GM12878 (cell line): ENCODE data around the gene PKP4. TPM values are rescaled to one million over a fixed set of nuclear protein-coding genes. Genes with fewer than 3 reads are reported as not detected.

Experiments used
- ATAC-seq: fragments of 200-7000 bp; cut with Tn5 transposase; 3 replicates; pipeline ENCODE4 v1.9.1; 2020; ENCODE audit warnings: mild to moderate bottlenecking, moderate library complexity
- BruUV-seq: library from RNA; stranded (reverse); fragments of 400-500 nt; replicated peaks from 2 replicates; lab custom pipeline; 2021; lab: Mats Ljungman, UMichigan
- CTCF ChIA-PET: fragments of 300-600 bp; sonication (Branson Sonifier 250); formaldehyde crosslinking; extraction: SDS; loops from one replicate; lab custom pipeline; 2021; ENCODE audit warnings: inconsistent platforms; lab: Yijun Ruan, JAX
- POLR2A ChIA-PET: fragments of 350-600 bp; formaldehyde crosslinking; extraction: SDS; loops from one replicate; lab custom pipeline; 2021; ENCODE audit warnings: inconsistent platforms; lab: Charles Lee
- RAD21 ChIA-PET: fragments of 300-600 bp; sonication (Branson Sonifier 250); formaldehyde crosslinking; loops from one replicate; lab custom pipeline; 2023; ENCODE audit warnings: antibody characterized with exemption; ENCODE audit not compliant: unreplicated experiment; lab: Charles Lee
- SMC1A ChIA-PET: fragments of 300-600 bp; sonication (Branson Sonifier 250); formaldehyde crosslinking; loops from one replicate; lab custom pipeline; 2023; ENCODE audit not compliant: unreplicated experiment, uncharacterized antibody; lab: Charles Lee
- DNase-seq: peaks from one replicate; pipeline ENCODE4 v3.0.0-alpha.2; 2011; ENCODE audit warnings: low read depth, low spot score
- FAIRE-seq: peaks from 3 replicates; lab custom pipeline; 2011; peaks lifted over from hg19 to GRCh38; lab: Jason Lieb, UNC
- H2AFZ ChIP-seq: 2 replicates; pipeline ENCODE4 v1.6.0; 2011; ENCODE audit warnings: low read depth, low read length, control low read depth; ENCODE audit not compliant: control insufficient read depth
- H3K27ac ChIP-seq: 2 replicates; pipeline ENCODE4 v1.5.1; 2011; ENCODE audit warnings: control low read depth; ENCODE audit not compliant: control insufficient read depth, insufficient read depth
- H3K27me3 ChIP-seq, 2 experiments: replicated peaks in 1 of 2; 2 replicates each; pipeline versions ENCODE4 v1.6.0 to v1.6.1; 2011; ENCODE audit warnings: low read length in 1 of 2; ENCODE audit not compliant: control insufficient read depth in 2 of 2, insufficient read depth in 2 of 2
- H3K36me3 ChIP-seq, 2 experiments: 2 replicates each; pipeline ENCODE4 v1.5.1; 2011; ENCODE audit warnings: low read length in 1 of 2; ENCODE audit not compliant: control insufficient read depth in 2 of 2, insufficient read depth in 2 of 2
- H3K4me1 ChIP-seq: 2 replicates; pipeline ENCODE4 v1.6.1; 2011; ENCODE audit warnings: mild to moderate bottlenecking, low read length, moderate library complexity, mixed read lengths; ENCODE audit not compliant: control insufficient read depth, insufficient read depth
- H3K4me2 ChIP-seq: 2 replicates; pipeline ENCODE4 v1.6.0; 2011; ENCODE audit warnings: control low read depth; ENCODE audit not compliant: control insufficient read depth, insufficient read depth
- H3K4me3 ChIP-seq: fragments of 200-600 bp; sonication (generic); 2 replicates; pipeline ENCODE4 v1.5.1; 2016
- H3K79me2 ChIP-seq: 2 replicates; pipeline ENCODE4 v1.6.0; 2011; ENCODE audit warnings: low read length; ENCODE audit not compliant: control insufficient read depth, insufficient read depth
- H3K9ac ChIP-seq: 2 replicates; pipeline ENCODE4 v1.8.0; 2011; ENCODE audit warnings: low read length, control low read depth, mixed read lengths; ENCODE audit not compliant: control insufficient read depth, insufficient read depth
- H3K9me3 ChIP-seq: replicated peaks from 3 replicates; pipeline ENCODE4 v1.5.1; 2011; ENCODE audit warnings: mild to moderate bottlenecking, low read length; ENCODE audit not compliant: control insufficient read depth, insufficient read depth
- H4K20me1 ChIP-seq: 2 replicates; pipeline ENCODE4 v1.6.0; 2011; ENCODE audit not compliant: control insufficient read depth, insufficient read depth
- ATF3 ChIP-seq: IDR thresholded peaks from 2 replicates; pipeline ENCODE4 v1.6.1; 2011; ENCODE audit warnings: low read depth, mild to moderate bottlenecking, low read length, moderate library complexity, borderline replicate concordance; ENCODE audit errors: extremely low read depth
- BHLHE40 ChIP-seq, 2 experiments: fragments of 450-650 bp in 1 of 2; IDR thresholded peaks; 2 replicates each; pipeline ENCODE4 v1.6.1; 2011 to 2017; ENCODE audit warnings: low read depth in 2 of 2, borderline replicate concordance in 1 of 2, improper control_type of control experiment in 1 of 2, low read length in 1 of 2, mild to moderate bottlenecking in 1 of 2
- CHD2 ChIP-seq: IDR thresholded peaks from 2 replicates; pipeline ENCODE4 v1.6.1; 2011; ENCODE audit warnings: low read depth, low read length, improper control_type of control experiment, borderline replicate concordance
- HDAC2 ChIP-seq: fragments of 200-600 bp; sonication (generic); IDR thresholded peaks from 2 replicates; pipeline ENCODE4 v1.6.1; 2017
- IKZF2 ChIP-seq, 2 experiments: fragments of 450-650 bp; IDR thresholded peaks; 2 replicates each; pipeline ENCODE4 v1.6.1; 2017; ENCODE audit warnings: mild to moderate bottlenecking in 2 of 2, moderate library complexity in 2 of 2
- IRF3 ChIP-seq: fragments of 450-650 bp; IDR thresholded peaks from 2 replicates; pipeline ENCODE4 v1.6.1; 2014; ENCODE audit warnings: mild to moderate bottlenecking
- KAT2A ChIP-seq: conservative IDR thresholded peaks from 2 replicates; pipeline ENCODE4 v1.6.1; 2011; ENCODE audit warnings: low read depth, low read length; ENCODE audit not compliant: control insufficient read depth
- MAX ChIP-seq: IDR thresholded peaks from 2 replicates; pipeline ENCODE4 v1.6.1; 2012; ENCODE audit warnings: low read depth, low read length, improper control_type of control experiment
- NKRF ChIP-seq: fragments of 450-650 bp; conservative IDR thresholded peaks from 2 replicates; pipeline ENCODE4 v1.6.1; 2017; ENCODE audit warnings: mild to moderate bottlenecking, moderate library complexity
- NR2F1 ChIP-seq: fragments of 450-650 bp; conservative IDR thresholded peaks from 2 replicates; pipeline ENCODE4 v1.6.1; 2017; ENCODE audit warnings: mild to moderate bottlenecking
- POLR2A ChIP-seq: IDR thresholded peaks from 2 replicates; pipeline ENCODE4 v1.6.1; 2011; ENCODE audit warnings: low read depth, mild to moderate bottlenecking, low read length
- RAD51 ChIP-seq: fragments of 450-650 bp; IDR thresholded peaks from 2 replicates; pipeline ENCODE4 v1.6.1; 2016; ENCODE audit warnings: moderate library complexity, mild to moderate bottlenecking, inconsistent platforms
- RUNX3 ChIP-seq: IDR thresholded peaks from 2 replicates; pipeline ENCODE4 v1.6.1; 2012; ENCODE audit warnings: low read length, inconsistent platforms
- SP1 ChIP-seq: IDR thresholded peaks from one replicate; pipeline ENCODE4 v1.6.1; 2011; ENCODE audit warnings: low read depth, low read length
- TCF12 ChIP-seq: IDR thresholded peaks from 2 replicates; pipeline ENCODE4 v1.6.1; 2011; ENCODE audit warnings: low read depth, mild to moderate bottlenecking, low read length
- ZSCAN29 ChIP-seq: fragments of 450-650 bp; IDR thresholded peaks from 2 replicates; pipeline ENCODE4 v1.6.1; 2017; ENCODE audit warnings: mild to moderate bottlenecking, moderate library complexity
- WGBS: methylation state at CpG from one replicate; pipeline ENCODE4 v1.1.6; 2016; ENCODE audit warnings: low lambda C conversion rate; ENCODE audit not compliant: insufficient replicate concordance, insufficient coverage; ENCODE audit errors: missing lambda C conversion rate; 5-methylcytosine and 5-hydroxymethylcytosine counted together
- in situ Hi-C: fragments of 300-500 bp; cut with MboI; formaldehyde crosslinking; loops from 9 replicates; pipeline ENCODE4 v1.14.3; 2018; ENCODE audit warnings: mixed read lengths
- intact Hi-C: fragments of 100-400 bp; cut with micrococcal nuclease; formaldehyde crosslinking; loops from one replicate; pipeline ENCODE4 v1.14.2; 2022; ENCODE audit not compliant: unreplicated experiment
- polyA plus RNA-seq, 11 experiments: library from polyadenylated mRNA; depleted of rRNA in 4 of 11; unstranded in 6 of 11; stranded (reverse) in 5 of 11; fragments of >200 nt; fragmentation: Nextera tagmentation in 4 of 11; fragmentation: Illumina TruSeq in 1 of 11; extraction: Ambion mirVana in 4 of 11; extraction: Trizol in 1 of 11; gene quantifications; 1 replicate in 1 of 11; 2 replicates in 10 of 11; pipeline versions ENCODE4 v1.2.1 to v1.2.3, GENCODE V29; 2011 to 2016; ENCODE audit warnings: inconsistent platforms in 2 of 11, missing spikeins in 2 of 11, low read depth in 1 of 11
- total RNA-seq, 4 experiments: library from RNA; depleted of rRNA in 3 of 4; stranded (reverse); fragments of >200 nt in 3 of 4; fragmentation: Illumina TruSeq in 1 of 4; extraction: Trizol in 1 of 4; gene quantifications; 2 replicates each; pipeline versions ENCODE4 v1.2.1 to v1.2.3, GENCODE V29; 2013 to 2021

PKP4 gene
- total and polyA plus RNA-seq, 10 of the 15 experiments (the other 5 are each of a cell fraction or from before 2014, with no cell fraction given), result 4.8 to 35.8 (median 17.7) TPM

GRCh38 chr2:158600155-158600802, 143.5 kb downstream of the PKP4 start (continued):
- TF ChIP-seq ATF3 (no peak), RUNX3 (no peak), CHD2 (no peak), MAX (no peak), SP1 (no peak), RAD51 (no peak)

GRCh38 chr2:158602027-158602426, 145.3 kb downstream of the PKP4 start:
- ChIA-PET SMC1A (no interaction called here), CTCF (no interaction called here), POLR2A (no interaction called here), RAD21 (no interaction called here)
- no peaks in the 10 kb centered on the region for H3K4me1 ChIP-seq
- H3K79me2 ChIP-seq, result no peaks in the 10 kb centered on the region
- DNase-seq (no peak), FAIRE-seq (no peak), ATAC-seq (no peak)
- no peak overlapping the region for H3K9ac ChIP-seq
- no peak overlapping the region for H3K4me3 ChIP-seq
- H3K4me2 ChIP-seq, result no peak overlapping the region
- 76% methylated on average over 2 of the region's 2 CpGs for WGBS
- no peaks in the 10 kb centered on the region for H4K20me1 ChIP-seq
- no peak overlapping the region for H3K27ac ChIP-seq
- no peaks in the 10 kb centered on the region for H3K36me3 ChIP-seq
- H2AFZ ChIP-seq, result no peak overlapping the region
- intact Hi-C loops, result no loop called here
- in situ Hi-C loops, result no loop called here
- no peak for TF ChIP-seq TCF12
- TF ChIP-seq POLR2A, result no peak
- TF ChIP-seq IRF3, result no peak
- TF ChIP-seq BHLHE40 (IDR thresholded peaks at IDR 0.05; ENCODE audit: borderline replicate concordance in 1 of 2, low read depth in 2 of 2, low read length in 1 of 2), result no peak
- TF ChIP-seq ZSCAN29, result no peak
- TF ChIP-seq NR2F1, result no peak
- TF ChIP-seq HDAC2, result no peak
- no peak for TF ChIP-seq IKZF2 (IDR thresholded peaks at IDR 0.05)
- TF ChIP-seq NKRF, result no peak
- TF ChIP-seq KAT2A, result no peak
- no peaks in the 10 kb centered on the region for H3K9me3 ChIP-seq
- no peaks in the 10 kb centered on the region for H3K27me3 ChIP-seq
- BruUV-seq, result no TSS peak
